GM19238 (cell line): ENCODE data around the gene TTC16.
A peak's percentile ranks its signal among the peaks of the same experiment; 100 is the strongest.

Experiments used
- DNase-seq: peaks from one replicate; pipeline ENCODE4 v3.0.0; 2011; ENCODE audit warnings: low spot score; ENCODE audit not compliant: insufficient read length

The TTC16 gene

GRCh38 chr9:127715470-127716337, at the start of gene TTC16, which contains the start of gene PTRH1:
Gene TTC16 (plus strand): TSS chr9:127716079. CDS start chr9:127716146, 67 bp downstream.
Gene PTRH1 (minus strand): TSS chr9:127715663. CDS start chr9:127715639, 24 bp downstream.
- peak; percentile 99 for DNase-seq

GRCh38 chr9:127667127-127667844, 48.6 kb upstream of the TTC16 start:
- DNase-seq = no peak

- no peak for DNase-seq
These were observed 48.0 kb upstream of the TTC16 start for GRCh38 chr9:127667906-127668305.

GRCh38 chr9:127673234-127673633, 42.6 kb upstream of the TTC16 start:
- no peak for DNase-seq

GRCh38 chr9:127676638-127677037, 39.2 kb upstream of the TTC16 start:
- no peak for DNase-seq

- DNase-seq = no peak
These were observed 36.4 kb upstream of the TTC16 start for GRCh38 chr9:127679506-127679905.

GRCh38 chr9:127680226-127680625, 35.7 kb upstream of the TTC16 start:
- DNase-seq = no peak

GRCh38 chr9:127680846-127681245, 35.0 kb upstream of the TTC16 start:
- DNase-seq = no peak

GRCh38 chr9:127682351-127683136, 33.3 kb upstream of the TTC16 start:
- no peak for DNase-seq

- DNase-seq = no peak
These were observed 32.2 kb upstream of the TTC16 start for GRCh38 chr9:127683723-127684122.

- no peak for DNase-seq
These were observed 31.3 kb upstream of the TTC16 start for GRCh38 chr9:127684576-127684975.

- no peak for DNase-seq
These were observed 29.2 kb upstream of the TTC16 start for GRCh38 chr9:127686461-127687393.

- DNase-seq = no peak
These were observed 26.4 kb upstream of the TTC16 start for GRCh38 chr9:127689329-127690000.

GRCh38 chr9:127690735-127691134, 25.1 kb upstream of the TTC16 start:
- no peak for DNase-seq

- no peak for DNase-seq
These were observed 23.8 kb upstream of the TTC16 start for GRCh38 chr9:127692071-127692470.

GRCh38 chr9:127693143-127693542, 22.7 kb upstream of the TTC16 start:
- no peak for DNase-seq

GRCh38 chr9:127693697-127694096, 22.2 kb upstream of the TTC16 start:
- no peak for DNase-seq

GRCh38 chr9:127694890-127695720, 20.8 kb upstream of the TTC16 start:
- DNase-seq = no peak

GRCh38 chr9:127697575-127697974, 18.3 kb upstream of the TTC16 start:
- DNase-seq = no peak
